Measurements from ENCODE around the gene CCNC.

- TF ChIP-seq CTCF (IDR thresholded peaks at IDR 0.05) = no peak; the same call in 1 of the 2 replicates
- TF ChIP-seq SIN3A (IDR thresholded peaks at IDR 0.05; ENCODE audit: borderline replicate concordance, insufficient read depth, low read depth, low read length) = no peak
- no peak for TF ChIP-seq REST (IDR thresholded peaks at IDR 0.05; ENCODE audit: insufficient read depth in 1 of 2, low read depth in 2 of 2, low read length in 1 of 2)
- TF ChIP-seq POLR2AphosphoS5 (IDR thresholded peaks at IDR 0.05; ENCODE audit: low read depth, low read length) = no peak
Observed at GRCh38 chr6:99543968-99544367, 24.5 kb downstream of the CCNC start.

Measured in Panc1 (cell line).